ENCODE data around the gene RAB27B.

DNA sequence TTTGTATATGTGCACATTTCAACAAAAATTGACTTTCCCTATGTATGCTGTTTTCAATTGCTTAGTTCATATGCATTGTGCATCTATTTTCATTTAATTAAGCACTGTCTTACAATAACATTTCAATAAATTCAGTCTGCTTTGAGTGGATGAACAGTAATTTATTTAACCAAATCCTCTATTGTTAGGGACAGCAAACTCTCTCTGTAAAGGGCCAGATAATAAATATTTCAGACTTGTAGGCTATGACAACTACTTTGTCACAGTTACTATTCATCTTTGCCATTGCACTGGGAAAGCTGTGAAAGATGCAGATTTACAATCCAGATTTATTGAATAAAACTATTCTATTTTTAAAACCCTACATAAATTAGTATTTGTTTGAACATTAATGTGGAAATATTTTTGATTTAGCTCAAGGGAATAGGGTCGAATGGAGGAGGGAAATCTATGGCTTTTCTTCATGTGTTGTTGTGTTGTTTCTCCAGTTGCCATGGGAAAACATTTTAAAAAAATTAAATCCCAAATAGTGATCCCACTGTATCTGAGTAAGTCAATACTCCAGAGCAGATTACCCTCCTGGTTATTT is 14.2 kb upstream of the RAB27B start:
- TF ChIP-seq, protein P1, sequence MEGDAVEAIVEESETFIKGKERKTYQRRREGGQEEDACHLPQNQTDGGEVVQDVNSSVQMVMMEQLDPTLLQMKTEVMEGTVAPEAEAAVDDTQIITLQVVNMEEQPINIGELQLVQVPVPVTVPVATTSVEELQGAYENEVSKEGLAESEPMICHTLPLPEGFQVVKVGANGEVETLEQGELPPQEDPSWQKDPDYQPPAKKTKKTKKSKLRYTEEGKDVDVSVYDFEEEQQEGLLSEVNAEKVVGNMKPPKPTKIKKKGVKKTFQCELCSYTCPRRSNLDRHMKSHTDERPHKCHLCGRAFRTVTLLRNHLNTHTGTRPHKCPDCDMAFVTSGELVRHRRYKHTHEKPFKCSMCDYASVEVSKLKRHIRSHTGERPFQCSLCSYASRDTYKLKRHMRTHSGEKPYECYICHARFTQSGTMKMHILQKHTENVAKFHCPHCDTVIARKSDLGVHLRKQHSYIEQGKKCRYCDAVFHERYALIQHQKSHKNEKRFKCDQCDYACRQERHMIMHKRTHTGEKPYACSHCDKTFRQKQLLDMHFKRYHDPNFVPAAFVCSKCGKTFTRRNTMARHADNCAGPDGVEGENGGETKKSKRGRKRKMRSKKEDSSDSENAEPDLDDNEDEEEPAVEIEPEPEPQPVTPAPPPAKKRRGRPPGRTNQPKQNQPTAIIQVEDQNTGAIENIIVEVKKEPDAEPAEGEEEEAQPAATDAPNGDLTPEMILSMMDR (IDR thresholded peaks at IDR 0.05; ENCODE audit: low read length), result no peak
- TF ChIP-seq EZH2 (IDR thresholded peaks at IDR 0.05; ENCODE audit: borderline replicate concordance, low read length), result no peak
